K562 (cell line): ENCODE measurements around the gene TBXAS1. TPM values are rescaled to one million over a fixed set of nuclear protein-coding genes. Genes with fewer than 3 reads are reported as not detected.

Experiments
- ARNT ChIP-seq, 2 experiments: fragments of 450-650 bp; IDR thresholded peaks; 2 replicates each; pipeline ENCODE4 v1.6.1; 2016; ENCODE audit warnings: mild to moderate bottlenecking in 1 of 2
- BDP1 ChIP-seq: IDR thresholded peaks from 3 replicates; pipeline ENCODE4 v1.6.1; 2011; ENCODE audit not compliant: insufficient read length, insufficient read depth
- CCNT2 ChIP-seq: IDR thresholded peaks from 2 replicates; pipeline ENCODE4 v1.6.1; 2011; ENCODE audit warnings: borderline replicate concordance, low read depth, mild to moderate bottlenecking, moderate library complexity, mixed read lengths, low read length; ENCODE audit not compliant: insufficient read length; ENCODE audit errors: extremely low read depth
- FOXK1 ChIP-seq: sonication (generic); formaldehyde crosslinking; IDR thresholded peaks from 2 replicates; pipeline ENCODE4 v1.8.0; 2022; ENCODE audit warnings: missing genetic modification reagents, mild to moderate bottlenecking, borderline replicate concordance
- GTF3C2 ChIP-seq: IDR thresholded peaks from 3 replicates; pipeline ENCODE4 v1.6.1; 2011; ENCODE audit warnings: borderline replicate concordance, mild to moderate bottlenecking, moderate library complexity; ENCODE audit not compliant: insufficient read length; ENCODE audit errors: extremely low read depth
- HBP1 ChIP-seq: fragments of 450-650 bp; formaldehyde crosslinking; IDR thresholded peaks from 2 replicates; pipeline ENCODE4 v1.4.0; 2022; ENCODE audit warnings: missing genetic modification characterization
- HMG20A ChIP-seq: fragments of 450-650 bp; formaldehyde crosslinking; conservative IDR thresholded peaks from 2 replicates; pipeline ENCODE4 v1.4.0; 2020; ENCODE audit warnings: mild to moderate bottlenecking, mixed read lengths
- HNRNPK ChIP-seq: fragments of 200-400 bp; formaldehyde crosslinking; IDR thresholded peaks from one replicate; pipeline ENCODE4 v1.6.1; 2018; ENCODE audit warnings: mild to moderate bottlenecking, low read depth, low read length; ENCODE audit not compliant: poor library complexity, severe bottlenecking
- IRF1 ChIP-seq: sonication (generic); formaldehyde crosslinking; IDR thresholded peaks from 2 replicates; pipeline ENCODE4 v1.8.0; 2022; ENCODE audit warnings: missing genetic modification reagents, mild to moderate bottlenecking, borderline replicate concordance
- NR3C1 ChIP-seq: sonication (generic); formaldehyde crosslinking; IDR thresholded peaks from 2 replicates; pipeline ENCODE4 v1.8.1; 2022; ENCODE audit warnings: missing genetic modification reagents
- RAD21 ChIP-seq, 2 experiments: fragments of 250-450 bp in 1 of 2; fragments of 450-650 bp in 1 of 2; sonication (Bioruptor Pico) in 1 of 2; formaldehyde crosslinking in 1 of 2; IDR thresholded peaks in 1 of 2; conservative IDR thresholded peaks in 1 of 2; 2 replicates each; pipeline versions ENCODE4 v1.4.0 to v1.8.0; 2020 to 2022; ENCODE audit warnings: mild to moderate bottlenecking in 2 of 2, moderate library complexity in 1 of 2
- RHOXF2B ChIP-seq: fragments of 250-450 bp; sonication (Bioruptor Pico); conservative IDR thresholded peaks from 2 replicates; pipeline ENCODE4 v1.5.1; 2021
- SMAD4 ChIP-seq: fragments of 250-450 bp; sonication (Bioruptor Pico); conservative IDR thresholded peaks from 2 replicates; pipeline ENCODE4 v1.8.0; 2021; ENCODE audit warnings: inconsistent platforms, mild to moderate bottlenecking, moderate library complexity
- SMARCA5 ChIP-seq: fragments of 450-650 bp; IDR thresholded peaks from 2 replicates; pipeline ENCODE4 v1.6.1; 2016
- TFAP4 ChIP-seq: sonication (generic); formaldehyde crosslinking; IDR thresholded peaks from 2 replicates; pipeline ENCODE4 v1.8.0; 2022; ENCODE audit warnings: missing genetic modification reagents, mild to moderate bottlenecking, moderate library complexity, borderline replicate concordance
- ZBTB17 ChIP-seq: fragments of 450-650 bp; formaldehyde crosslinking; IDR thresholded peaks from 2 replicates; pipeline ENCODE4 v1.4.0; 2020; ENCODE audit warnings: mild to moderate bottlenecking
- ZZZ3 ChIP-seq: fragments of 450-650 bp; IDR thresholded peaks from 2 replicates; pipeline ENCODE4 v1.6.1; 2016; ENCODE audit warnings: antibody characterized with exemption, mild to moderate bottlenecking, moderate library complexity
- polyA plus RNA-seq, 8 experiments: library from polyadenylated mRNA; depleted of rRNA in 4 of 8; stranded (reverse) in 5 of 8; unstranded in 3 of 8; fragments of >200 nt; fragmentation: Nextera tagmentation in 2 of 8; fragmentation: Illumina TruSeq in 1 of 8; extraction: Ambion mirVana in 2 of 8; extraction: Trizol in 1 of 8; gene quantifications; 2 replicates each; pipeline versions ENCODE4 v1.2.1 to v1.2.3, GENCODE V29; 2011 to 2014; ENCODE audit warnings: inconsistent platforms in 1 of 8, missing spikeins in 1 of 8
- total RNA-seq, 7 experiments: library from RNA; depleted of rRNA in 6 of 7; stranded (reverse); fragments of >200 nt in 6 of 7; fragmentation: Illumina TruSeq in 2 of 7; extraction: Trizol in 2 of 7; gene quantifications; 2 replicates each; pipeline versions ENCODE4 v1.2.1 to v1.2.3, GENCODE V29; 2011 to 2021; ENCODE audit warnings: low replicate concordance in 1 of 7
- TF ChIP-seq, protein P1 (sequence below): fragments of 250-450 bp; sonication (Bioruptor Pico); IDR thresholded peaks from 2 replicates; pipeline ENCODE4 v1.5.0; 2020; ENCODE audit warnings: mild to moderate bottlenecking, borderline replicate concordance

Gene TBXAS1
- total and polyA plus RNA-seq, 9 of the 15 experiments (the other 6 are each of a cell fraction or from before 2014, with no cell fraction given) = 1.1 to 8.3 (median 1.9) TPM

DNA sequence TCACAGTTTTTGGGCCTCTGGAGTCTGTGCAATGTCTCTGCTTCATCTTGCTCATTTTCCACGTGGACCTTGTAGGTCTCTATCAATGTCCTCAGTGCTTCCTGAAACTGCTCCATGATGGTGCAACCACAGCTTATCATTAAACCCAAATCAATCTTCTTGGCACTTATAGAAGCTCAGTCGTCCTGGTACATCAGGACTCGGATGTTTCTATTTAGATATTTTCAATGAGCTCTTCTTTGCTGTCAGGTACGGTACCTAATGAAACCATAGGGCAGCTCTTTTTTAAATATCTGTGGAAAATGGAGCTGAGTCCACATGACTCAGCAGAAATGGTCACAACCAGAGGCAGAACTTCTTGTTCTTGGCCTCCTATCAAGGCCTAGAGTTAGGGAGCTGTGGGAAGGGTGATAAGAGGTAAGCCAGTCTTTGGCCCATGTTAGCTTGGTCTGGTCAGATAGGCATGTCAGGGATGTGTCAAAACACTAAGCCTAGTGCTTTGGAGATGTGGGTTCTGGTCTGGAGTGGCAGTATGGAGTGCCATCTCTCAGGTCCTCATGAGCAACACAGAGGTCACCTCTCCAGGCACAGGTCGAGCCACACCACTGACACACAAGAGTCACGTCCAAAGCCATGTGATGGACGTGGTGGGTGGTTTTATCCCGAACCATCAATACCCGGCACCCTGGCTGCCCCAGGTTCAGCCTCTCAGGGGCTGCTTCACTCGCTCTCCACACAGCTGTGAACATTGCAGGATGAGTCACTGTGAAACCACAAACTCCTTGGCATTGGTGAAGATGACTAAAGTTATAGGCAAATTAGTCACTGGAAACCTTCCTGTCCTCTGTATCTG, 87.0 kb downstream of the TBXAS1 start (continued):
- TF ChIP-seq TFAP4 (CRISPR knock-in tag) = peak; percentile 100
- peak; percentile 78 for TF ChIP-seq SMARCA5
- TF ChIP-seq HMG20A (CRISPR knock-in tag) = no peak
- peak; percentile 83 for TF ChIP-seq ZBTB17 (CRISPR knock-in tag)
- TF ChIP-seq, protein P1, sequence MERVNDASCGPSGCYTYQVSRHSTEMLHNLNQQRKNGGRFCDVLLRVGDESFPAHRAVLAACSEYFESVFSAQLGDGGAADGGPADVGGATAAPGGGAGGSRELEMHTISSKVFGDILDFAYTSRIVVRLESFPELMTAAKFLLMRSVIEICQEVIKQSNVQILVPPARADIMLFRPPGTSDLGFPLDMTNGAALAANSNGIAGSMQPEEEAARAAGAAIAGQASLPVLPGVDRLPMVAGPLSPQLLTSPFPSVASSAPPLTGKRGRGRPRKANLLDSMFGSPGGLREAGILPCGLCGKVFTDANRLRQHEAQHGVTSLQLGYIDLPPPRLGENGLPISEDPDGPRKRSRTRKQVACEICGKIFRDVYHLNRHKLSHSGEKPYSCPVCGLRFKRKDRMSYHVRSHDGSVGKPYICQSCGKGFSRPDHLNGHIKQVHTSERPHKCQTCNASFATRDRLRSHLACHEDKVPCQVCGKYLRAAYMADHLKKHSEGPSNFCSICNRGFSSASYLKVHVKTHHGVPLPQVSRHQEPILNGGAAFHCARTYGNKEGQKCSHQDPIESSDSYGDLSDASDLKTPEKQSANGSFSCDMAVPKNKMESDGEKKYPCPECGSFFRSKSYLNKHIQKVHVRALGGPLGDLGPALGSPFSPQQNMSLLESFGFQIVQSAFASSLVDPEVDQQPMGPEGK = no peak
- TF ChIP-seq RHOXF2B (CRISPR knock-in tag) = no peak; the same call in 1 of the 2 replicates
- TF ChIP-seq NR3C1 (CRISPR knock-in tag) = no peak
- no peak for TF ChIP-seq HNRNPK
- no peak for TF ChIP-seq ZZZ3
- peak; percentile 15 for TF ChIP-seq CCNT2
- peak; percentile 87; the same call in 1 of the 2 replicates for TF ChIP-seq SMAD4 (CRISPR knock-in tag)
- TF ChIP-seq HBP1 (CRISPR knock-in tag) = peak; percentile 91
- TF ChIP-seq BDP1 = no peak
- no peak for TF ChIP-seq GTF3C2
- 0 out of 2 replicates have a peak, but pooled peaks have one; percentile 4 for TF ChIP-seq FOXK1
- no peak for TF ChIP-seq IRF1 (CRISPR knock-in tag)
- peak; percentile 1 to 17; a peak in 2 of 4 replicates for TF ChIP-seq RAD21 (CRISPR knock-in tag; conservative IDR thresholded peaks at IDR 0.05 in 1 of 2, IDR thresholded peaks at IDR 0.05 in 1 of 2)
- peak; percentile 92 to 96 for TF ChIP-seq ARNT (IDR thresholded peaks at IDR 0.05)
